ENCODE measurements around the gene KRTAP10-5.
"Not testable (repeated sequence)": the region's sequence is repeated elsewhere in the genome, so short reads cannot be mapped to it uniquely, and the experiment has no call there.

The KRTAP10-5 gene

DNA sequence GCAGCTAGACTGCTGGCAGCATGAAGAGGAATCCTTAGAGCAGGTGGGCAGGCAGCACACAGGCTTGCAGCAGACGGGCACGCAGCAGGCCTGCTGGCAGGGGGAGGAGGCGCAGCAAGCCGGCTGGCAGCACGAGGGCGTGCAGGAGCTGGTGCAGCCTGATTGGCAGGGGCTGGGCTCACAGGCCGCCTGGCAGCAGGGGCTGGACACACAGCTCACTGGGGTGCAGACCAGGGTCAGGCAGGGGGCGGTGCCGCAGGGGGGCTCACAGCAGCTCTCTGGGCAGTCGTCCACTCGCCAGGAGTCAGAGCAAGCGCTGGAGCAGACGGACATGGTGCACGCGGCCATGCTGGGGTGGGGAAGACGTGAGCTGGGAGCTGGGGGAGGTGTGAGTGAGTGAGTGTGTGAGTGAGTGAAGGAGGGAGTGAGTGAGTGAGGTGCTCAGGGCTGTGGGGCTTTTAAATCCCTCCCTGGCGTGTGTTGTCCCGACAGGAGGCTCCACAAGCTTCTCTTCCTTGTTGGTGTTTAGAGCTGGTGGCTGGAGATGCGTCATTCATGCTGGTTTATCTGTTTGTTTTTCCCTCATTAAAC is at the start of gene KRTAP10-5:
Gene KRTAP10-5 (minus strand): TSS at position 374 of the 591 bp plus-strand sequence. CDS start 26 bp downstream, at position 348.
- DNase-seq (ENCODE audit: low read depth in 2 of 2): not testable (repeated sequence)

GRCh38 chr21:44628707-44629391 is 48.4 kb upstream of the KRTAP10-5 start:
- no peak for DNase-seq (ENCODE audit: low read depth in 2 of 2)

- not testable (repeated sequence) for DNase-seq (ENCODE audit: low read depth in 2 of 2)
These were observed 47.4 kb upstream of the KRTAP10-5 start for GRCh38 chr21:44627831-44628233.

DNA sequence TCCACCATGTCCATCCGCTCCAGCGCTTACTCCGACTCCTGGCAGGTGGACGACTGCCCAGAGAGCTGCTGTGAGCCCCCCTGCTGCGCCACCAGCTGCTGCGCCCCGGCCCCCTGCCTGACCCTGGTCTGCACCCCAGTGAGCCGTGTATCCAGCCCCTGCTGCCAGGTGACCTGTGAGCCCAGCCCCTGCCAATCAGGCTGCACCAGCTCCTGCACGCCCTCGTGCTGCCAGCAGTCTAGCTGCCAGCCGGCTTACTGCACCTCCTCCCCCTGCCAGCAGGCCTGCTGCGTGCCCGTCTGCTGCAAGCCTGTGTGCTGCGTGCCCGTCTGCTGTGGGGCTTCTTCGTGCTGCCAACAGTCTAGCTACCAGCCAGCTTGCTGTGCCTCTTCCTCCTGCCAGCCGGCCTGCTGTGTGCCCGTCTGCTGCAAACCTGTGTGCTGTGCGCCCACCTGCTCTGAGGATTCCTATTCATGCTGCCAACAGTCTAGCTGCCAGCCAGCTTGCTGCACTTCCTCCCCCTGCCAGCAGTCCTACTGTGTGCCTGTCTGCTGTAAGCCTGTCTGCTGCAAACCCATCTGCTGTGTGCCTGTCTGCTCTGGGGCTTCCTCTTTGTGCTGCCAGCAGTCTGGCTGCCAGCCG is 46.9 kb upstream of the KRTAP10-5 start:
- DNase-seq (ENCODE audit: low read depth in 2 of 2): not testable (repeated sequence)

GRCh38 chr21:44626673-44627143 is 46.3 kb upstream of the KRTAP10-5 start, which contains the start of gene KRTAP10-9:
Gene KRTAP10-9 (plus strand): TSS chr21:44627093. CDS start chr21:44627172, 79 bp downstream.
- DNase-seq (ENCODE audit: low read depth in 2 of 2): no peak

DNA sequence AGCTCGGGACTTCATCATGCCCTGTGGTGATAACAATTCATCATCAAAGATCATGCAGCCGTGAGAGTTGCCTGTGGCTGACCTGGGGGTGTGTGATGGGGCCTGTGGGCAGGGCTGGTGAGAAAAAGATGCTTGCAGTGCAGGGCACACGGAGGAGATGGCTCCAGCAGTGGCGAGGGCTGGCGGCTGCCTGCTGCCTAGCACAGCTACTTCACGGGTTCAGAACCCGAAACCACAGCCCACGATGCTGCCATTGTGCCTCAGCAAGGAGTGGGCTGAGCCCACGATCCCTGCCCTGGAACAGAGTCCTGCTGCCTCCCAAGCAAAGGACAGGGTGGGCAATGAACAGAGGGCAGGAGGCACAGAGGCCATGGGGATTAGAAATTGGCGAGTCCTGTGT is 45.9 kb upstream of the KRTAP10-5 start:
- DNase-seq (ENCODE audit: low read depth in 2 of 2): no peak

- no peak for DNase-seq (ENCODE audit: low read depth in 2 of 2)
These were observed 45.4 kb upstream of the KRTAP10-5 start for GRCh38 chr21:44625756-44626155.

DNA sequence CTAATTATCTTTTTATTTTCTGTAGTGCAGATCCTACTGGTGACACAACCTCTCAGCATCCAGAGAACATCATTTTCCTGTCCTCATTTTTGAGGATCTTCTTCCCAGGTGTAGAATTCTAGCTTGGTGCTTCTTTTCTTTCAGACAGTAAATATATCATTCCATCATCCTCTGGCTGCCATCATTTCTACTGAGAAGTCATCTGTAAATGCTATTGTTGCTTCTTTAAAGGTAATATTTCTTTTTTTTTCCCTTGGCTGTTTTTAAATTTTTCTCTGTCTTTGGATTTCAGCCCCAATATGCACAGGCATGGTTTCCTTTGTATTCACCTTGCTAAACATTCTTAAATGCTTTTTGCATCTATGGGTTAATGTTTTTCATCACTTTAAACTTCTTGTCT is 43.2 kb upstream of the KRTAP10-5 start:
- no peak for DNase-seq (ENCODE audit: low read depth in 2 of 2)

- DNase-seq (ENCODE audit: low read depth in 2 of 2): no peak
These were observed 39.5 kb upstream of the KRTAP10-5 start for GRCh38 chr21:44619886-44620285.

DNA sequence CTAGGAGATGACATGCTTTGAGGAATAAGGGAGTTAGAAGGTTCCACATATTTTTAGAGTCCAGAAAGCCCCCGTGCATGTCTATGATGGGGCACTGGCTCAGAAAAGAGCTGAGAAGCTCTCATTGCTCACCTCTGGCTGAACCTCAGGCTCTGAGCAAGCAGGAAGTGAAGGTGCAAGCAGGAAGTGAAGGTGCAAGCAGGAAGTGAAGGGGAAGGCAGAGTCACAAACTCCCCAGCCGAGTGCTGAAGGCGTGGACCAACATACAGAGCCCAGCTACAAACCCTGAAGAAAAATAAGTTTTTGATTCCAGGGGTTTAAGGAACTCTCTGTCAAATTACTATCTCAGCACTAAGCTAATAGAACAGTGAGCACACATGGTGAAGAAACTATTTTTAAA is 38.5 kb upstream of the KRTAP10-5 start:
- peak; percentile 30 to 57 for DNase-seq (ENCODE audit: low read depth in 2 of 2)

DNA sequence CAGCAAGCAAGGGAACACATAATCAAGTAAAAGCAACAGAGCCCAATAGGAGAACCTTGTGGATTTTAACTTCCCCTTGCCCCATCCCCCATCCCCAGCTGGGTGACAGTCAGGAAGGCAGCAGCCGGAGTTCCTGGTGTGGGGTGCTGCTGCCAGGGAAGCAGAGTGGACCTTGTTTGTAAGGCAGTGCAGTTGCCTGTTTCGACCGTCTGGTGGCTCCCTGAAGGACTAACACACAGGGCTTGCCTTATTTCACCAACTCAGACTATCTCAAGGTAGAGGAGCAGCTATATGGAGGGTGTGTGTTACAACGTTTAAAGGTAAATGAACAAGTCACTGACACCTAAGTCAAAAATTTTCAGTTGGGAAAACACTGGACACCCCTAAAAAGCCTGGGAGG is 38.1 kb upstream of the KRTAP10-5 start:
- DNase-seq (ENCODE audit: low read depth in 2 of 2): no peak

DNA sequence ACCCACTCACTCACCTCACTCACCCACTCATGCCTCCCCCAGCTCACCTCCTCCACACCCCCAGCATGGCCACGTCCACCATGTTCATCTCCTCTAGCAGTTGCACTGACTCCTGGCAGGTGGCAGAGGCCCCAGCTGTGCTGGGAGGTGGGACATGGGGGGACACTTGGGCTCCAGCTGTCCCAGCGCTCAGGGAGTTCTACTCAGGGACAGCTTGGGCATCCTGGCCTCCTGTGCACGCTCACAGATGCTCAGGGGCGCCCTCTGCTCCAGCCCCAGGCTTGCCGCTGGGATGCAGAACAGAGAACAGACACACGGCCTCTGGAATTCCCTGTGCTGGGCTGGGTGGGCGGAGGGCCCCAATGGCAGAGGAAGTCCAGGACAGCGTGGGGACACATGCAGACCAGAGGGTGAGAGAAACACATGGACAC is 36.7 kb upstream of the KRTAP10-5 start:
- no peak for DNase-seq (ENCODE audit: low read depth in 2 of 2)

DNA sequence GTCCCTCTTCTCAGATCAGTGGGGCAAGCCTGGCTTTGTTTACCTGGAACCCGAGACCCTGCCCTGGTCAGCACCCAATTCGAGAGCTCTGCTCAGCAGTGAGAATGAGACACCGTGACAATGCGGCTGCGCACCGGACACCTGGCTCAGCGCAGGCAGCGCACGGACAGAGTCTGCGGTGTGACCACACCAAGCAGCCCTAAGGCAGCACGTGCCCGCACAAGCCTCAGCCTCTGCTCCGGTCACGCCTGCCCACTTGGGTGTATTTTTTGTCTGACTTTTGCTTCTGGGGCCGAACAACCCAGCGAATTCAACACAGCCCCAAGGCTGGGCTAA is 36.2 kb upstream of the KRTAP10-5 start:
- DNase-seq (ENCODE audit: low read depth in 2 of 2): no peak

GRCh38 chr21:44615911-44616590 is 35.6 kb upstream of the KRTAP10-5 start:
- DNase-seq (ENCODE audit: low read depth in 2 of 2): no peak

- DNase-seq (ENCODE audit: low read depth in 2 of 2): no peak
These were observed 35.1 kb upstream of the KRTAP10-5 start for GRCh38 chr21:44615466-44615865.

DNA sequence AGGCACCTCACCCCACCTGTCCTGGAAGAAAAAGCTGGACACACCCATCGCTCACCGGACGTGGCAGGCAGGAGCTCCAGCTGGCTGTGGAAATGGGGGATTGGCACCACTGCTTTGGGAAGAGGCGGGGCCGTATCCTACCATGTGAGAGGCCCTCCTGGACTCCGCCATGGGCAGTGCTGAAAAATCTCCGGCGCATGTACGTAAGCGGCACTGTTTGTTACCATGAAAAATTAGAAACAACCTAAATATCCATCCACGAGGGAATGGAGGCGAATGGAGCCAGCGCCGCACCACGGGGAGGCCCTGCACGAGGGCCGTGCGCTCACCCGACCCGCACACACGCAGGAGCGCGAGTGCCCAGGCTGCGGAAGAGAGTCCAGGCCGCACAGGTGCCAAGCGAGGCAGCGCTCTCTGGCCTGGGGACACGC is 34.6 kb upstream of the KRTAP10-5 start:
- no peak for DNase-seq (ENCODE audit: low read depth in 2 of 2)

DNA sequence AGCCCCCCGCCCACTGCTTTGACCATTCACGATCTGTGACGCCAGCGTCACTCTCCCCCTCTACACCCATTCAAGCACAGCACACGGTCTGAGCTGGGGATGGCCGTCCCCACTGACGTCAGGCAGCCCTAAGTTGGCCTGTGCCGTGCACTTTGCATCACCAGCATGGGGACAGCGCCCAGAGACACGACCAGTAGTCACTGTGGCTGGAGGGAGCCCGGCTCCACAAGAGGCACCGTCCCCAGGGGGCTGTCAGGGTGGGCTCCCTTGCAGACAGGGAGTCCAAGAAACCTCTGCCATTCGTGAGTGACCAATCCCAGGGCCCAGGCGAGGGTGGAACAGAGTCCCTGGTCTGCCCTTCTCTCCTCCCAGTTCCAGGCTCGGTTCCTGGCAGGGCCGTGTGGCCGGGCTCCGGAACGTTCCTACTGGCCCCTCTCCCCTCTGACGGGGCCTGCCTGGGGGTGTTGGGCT is 33.8 kb upstream of the KRTAP10-5 start:
- DNase-seq (ENCODE audit: low read depth in 2 of 2): no peak

DNA sequence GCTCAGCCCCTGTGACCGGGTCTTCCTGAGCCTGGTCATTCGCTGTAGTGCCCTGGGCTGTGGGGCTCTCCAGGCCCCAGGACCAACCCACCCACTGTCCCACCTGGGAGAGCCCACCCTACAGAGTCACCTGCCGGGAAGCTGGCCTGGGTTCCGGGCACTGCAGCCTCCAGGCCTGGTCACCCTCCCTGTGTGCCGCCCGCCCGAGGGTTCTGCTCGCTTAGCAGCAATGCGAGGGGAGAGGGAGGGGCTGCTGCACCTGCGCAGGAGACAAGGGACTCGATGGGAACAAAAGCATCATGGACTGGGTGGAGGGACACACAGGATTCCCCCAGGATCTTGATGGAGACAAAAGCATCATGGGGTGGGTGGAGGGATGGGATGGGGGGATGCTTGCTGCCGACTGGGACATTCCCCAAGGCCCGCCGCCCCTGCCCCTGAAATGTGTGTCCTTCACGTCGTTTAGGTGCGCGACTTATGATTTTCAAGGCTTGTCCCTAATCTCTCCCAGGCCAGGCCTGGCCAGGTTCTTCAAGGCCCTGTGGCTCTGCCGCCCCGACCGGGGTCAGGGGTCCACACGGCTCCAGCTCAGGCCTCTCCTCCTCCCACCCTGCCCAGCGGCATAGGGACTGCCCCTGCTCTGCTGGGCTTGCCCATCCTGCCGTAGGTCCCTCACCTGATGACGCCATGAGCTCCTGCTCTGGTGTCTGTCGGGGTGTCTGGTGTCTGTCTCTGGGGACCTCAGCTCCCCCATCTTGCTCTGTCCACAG is 33.2 kb upstream of the KRTAP10-5 start:
- no peak for DNase-seq (ENCODE audit: low read depth in 2 of 2)

DNA sequence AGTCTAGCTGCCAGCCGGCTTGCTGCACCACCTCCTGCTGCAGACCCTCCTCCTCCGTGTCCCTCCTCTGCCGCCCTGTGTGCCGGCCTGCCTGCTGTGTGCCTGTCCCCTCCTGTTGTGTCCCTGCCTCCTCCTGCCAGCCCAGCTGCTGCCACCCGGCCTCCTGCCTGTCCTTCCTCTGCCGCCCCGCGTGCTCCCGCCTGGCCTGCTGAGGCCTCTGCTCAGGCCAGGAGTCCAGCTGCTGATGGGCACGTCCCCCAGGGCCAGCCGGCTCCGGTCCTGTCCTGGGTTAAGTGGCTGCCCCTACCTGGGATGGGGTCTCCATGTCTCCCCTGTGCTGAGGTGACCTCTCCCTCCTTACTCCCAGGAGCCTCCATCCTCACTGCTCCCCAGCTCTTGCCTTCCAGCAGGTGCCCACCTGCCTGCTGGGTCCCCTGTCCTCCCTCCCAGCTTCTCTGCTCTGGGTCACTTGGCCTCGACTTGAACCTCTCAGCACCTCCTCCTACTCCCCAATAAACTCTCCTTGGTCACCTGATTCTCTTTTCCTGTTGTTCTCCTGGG is 32.3 kb upstream of the KRTAP10-5 start:
- no peak for DNase-seq (ENCODE audit: low read depth in 2 of 2)

DNA sequence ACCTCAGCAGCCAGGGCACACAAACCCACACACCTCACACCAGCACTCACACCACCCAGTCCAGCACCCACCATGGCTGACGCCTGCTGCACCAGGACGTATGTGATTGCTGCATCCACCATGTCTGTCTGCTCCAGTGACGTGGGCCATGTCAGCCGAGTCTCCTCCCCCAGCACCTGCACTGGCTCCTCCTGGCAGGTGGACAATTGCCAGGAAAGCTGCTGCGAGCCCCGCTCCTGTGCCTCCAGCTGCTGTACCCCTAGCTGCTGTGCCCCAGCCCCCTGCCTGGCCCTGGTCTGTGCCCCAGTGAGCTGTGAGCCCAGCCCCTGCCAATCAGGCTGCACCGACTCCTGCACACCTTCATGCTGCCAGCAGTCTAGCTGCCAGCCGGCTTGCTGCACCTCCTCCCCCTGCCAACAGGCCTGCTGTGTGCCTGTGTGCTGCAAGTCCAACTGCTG is 31.7 kb upstream of the KRTAP10-5 start, which contains the start of gene KRTAP10-8:
Gene KRTAP10-8 (plus strand): TSS at position 51 of the 458 bp plus-strand sequence. CDS start 22 bp downstream, at position 73.
- no peak for DNase-seq (ENCODE audit: low read depth in 2 of 2)

- DNase-seq (ENCODE audit: low read depth in 2 of 2): no peak
These were observed 31.1 kb upstream of the KRTAP10-5 start for GRCh38 chr21:44611551-44611950.

All from activated CD8-positive, alpha-beta memory T cell treated with anti-CD3 and anti-CD28 coated beads for 4 hours (primary cell).